22Rv1 (cell line): Measurements from ENCODE around the gene C3orf18.

Source experiments
- CTCF ChIP-seq: fragments of 450-650 bp; IDR thresholded peaks from 2 replicates; pipeline ENCODE4 v1.5.1; 2017; ENCODE audit warnings: mild to moderate bottlenecking
- ZFX ChIP-seq: fragments of 450-650 bp; IDR thresholded peaks from 2 replicates; pipeline ENCODE4 v1.6.1; 2017; ENCODE audit warnings: antibody characterized with exemption, borderline replicate concordance

- TF ChIP-seq CTCF (no peak), ZFX (no peak)
These were observed 19.8 kb upstream of the C3orf18 start for GRCh38 chr3:50587373-50587772.
